IMR-90 (cell line): ENCODE results near the gene TMC3.

ENCODE experiments used
- CEBPB ChIP-seq: IDR thresholded peaks from 2 replicates; pipeline ENCODE4 v1.6.1; 2012; ENCODE audit warnings: low read depth, low read length, improper control_type of control experiment
- CTCF ChIP-seq: conservative IDR thresholded peaks from 2 replicates; pipeline ENCODE4 v1.5.1; 2012; ENCODE audit warnings: mild to moderate bottlenecking, low read depth, low read length, improper control_type of control experiment
- MAFK ChIP-seq: IDR thresholded peaks from 2 replicates; pipeline ENCODE4 v1.6.1; 2012; ENCODE audit warnings: low read depth, low read length, improper control_type of control experiment
- POLR2A ChIP-seq: IDR thresholded peaks from 2 replicates; pipeline ENCODE4 v1.6.1; 2012; ENCODE audit warnings: mild to moderate bottlenecking, low read depth, low read length
- USF2 ChIP-seq: fragments of 150-350 bp; IDR thresholded peaks from 2 replicates; pipeline ENCODE4 v1.6.1; 2017; ENCODE audit warnings: mild to moderate bottlenecking, antibody characterized with exemption, low read length, low read depth

- TF ChIP-seq CTCF: no peak
- no peak for TF ChIP-seq MAFK
- no peak for TF ChIP-seq CEBPB
- TF ChIP-seq USF2: no peak
- no peak for TF ChIP-seq POLR2A
Observed at GRCh38 chr15:81363718-81364500, 10.1 kb downstream of the TMC3 start.
